Ovary (tissue), 3 donors: ENCODE results near the gene TMEM30A.

ENCODE experiments used
- EP300 ChIP-seq: sonication (generic); formaldehyde crosslinking; IDR thresholded peaks from one replicate; pipeline ENCODE4 v1.6.1; 2017; ENCODE audit warnings: antibody characterized with exemption
- TF ChIP-seq, protein P1 (sequence below), 3 donors: fragments of 450-650 bp in 2 of 3; fragments of 200-600 bp in 1 of 3; IDR thresholded peaks; one replicate each; pipeline versions ENCODE4 v1.5.1 to v1.8.0; 2016 to 2022; ENCODE audit warnings: antibody characterized with exemption in 3 of 3, mild to moderate bottlenecking in 1 of 3
- donor health status: DM: no; HTN: no; CAD: no.

GRCh38 chr6:75307364-75308004, 22.9 kb upstream of the TMEM30A start:
- no peak for TF ChIP-seq EP300
- TF ChIP-seq, protein P1, sequence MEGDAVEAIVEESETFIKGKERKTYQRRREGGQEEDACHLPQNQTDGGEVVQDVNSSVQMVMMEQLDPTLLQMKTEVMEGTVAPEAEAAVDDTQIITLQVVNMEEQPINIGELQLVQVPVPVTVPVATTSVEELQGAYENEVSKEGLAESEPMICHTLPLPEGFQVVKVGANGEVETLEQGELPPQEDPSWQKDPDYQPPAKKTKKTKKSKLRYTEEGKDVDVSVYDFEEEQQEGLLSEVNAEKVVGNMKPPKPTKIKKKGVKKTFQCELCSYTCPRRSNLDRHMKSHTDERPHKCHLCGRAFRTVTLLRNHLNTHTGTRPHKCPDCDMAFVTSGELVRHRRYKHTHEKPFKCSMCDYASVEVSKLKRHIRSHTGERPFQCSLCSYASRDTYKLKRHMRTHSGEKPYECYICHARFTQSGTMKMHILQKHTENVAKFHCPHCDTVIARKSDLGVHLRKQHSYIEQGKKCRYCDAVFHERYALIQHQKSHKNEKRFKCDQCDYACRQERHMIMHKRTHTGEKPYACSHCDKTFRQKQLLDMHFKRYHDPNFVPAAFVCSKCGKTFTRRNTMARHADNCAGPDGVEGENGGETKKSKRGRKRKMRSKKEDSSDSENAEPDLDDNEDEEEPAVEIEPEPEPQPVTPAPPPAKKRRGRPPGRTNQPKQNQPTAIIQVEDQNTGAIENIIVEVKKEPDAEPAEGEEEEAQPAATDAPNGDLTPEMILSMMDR (IDR thresholded peaks at IDR 0.05): no peak
